GM19240 (cell line): ENCODE data around the gene EPS8.

Source experiments
- DNase-seq: peaks from one replicate; pipeline ENCODE4 v3.0.0; 2011; ENCODE audit warnings: low spot score; ENCODE audit not compliant: insufficient read length

Gene EPS8

DNA sequence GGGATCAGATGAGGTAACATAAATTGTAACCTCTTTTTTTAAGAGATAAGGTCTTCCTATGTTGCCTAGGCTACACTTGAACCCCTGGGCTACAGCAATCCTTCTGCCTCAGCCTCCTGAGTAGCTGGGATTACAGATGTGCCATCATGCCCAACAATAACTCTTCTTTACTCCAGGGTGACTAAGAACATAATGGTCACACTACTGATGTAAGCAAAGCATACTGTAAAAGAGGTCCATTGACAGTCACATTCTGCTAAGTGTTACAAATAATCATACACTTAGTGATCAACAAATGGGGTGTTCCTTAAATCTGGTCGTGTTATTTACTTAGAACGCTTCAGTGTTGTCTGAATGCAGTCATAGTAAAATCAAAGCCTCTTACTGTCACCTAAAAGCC lies 68.9 kb downstream of the EPS8 start:
- no peak for DNase-seq

DNA sequence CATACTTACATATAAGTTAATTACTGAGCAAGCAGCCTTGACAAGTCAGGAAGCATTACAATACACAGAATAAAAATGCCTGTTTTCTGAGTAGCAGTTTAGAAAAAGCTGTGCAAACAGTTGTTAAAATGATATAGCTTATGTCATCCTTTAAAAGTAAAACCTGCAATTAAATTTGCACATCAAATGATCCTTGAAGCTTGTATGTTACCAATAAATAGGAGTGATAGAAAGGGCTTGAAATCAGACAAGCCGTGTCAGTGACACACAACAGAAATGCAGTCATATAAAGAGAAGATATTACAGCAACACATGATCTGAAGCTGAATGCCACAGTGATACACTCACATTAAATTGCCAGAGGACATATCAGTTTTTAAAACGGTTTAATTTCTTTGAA lies 70.0 kb downstream of the EPS8 start:
- DNase-seq, result no peak

DNA sequence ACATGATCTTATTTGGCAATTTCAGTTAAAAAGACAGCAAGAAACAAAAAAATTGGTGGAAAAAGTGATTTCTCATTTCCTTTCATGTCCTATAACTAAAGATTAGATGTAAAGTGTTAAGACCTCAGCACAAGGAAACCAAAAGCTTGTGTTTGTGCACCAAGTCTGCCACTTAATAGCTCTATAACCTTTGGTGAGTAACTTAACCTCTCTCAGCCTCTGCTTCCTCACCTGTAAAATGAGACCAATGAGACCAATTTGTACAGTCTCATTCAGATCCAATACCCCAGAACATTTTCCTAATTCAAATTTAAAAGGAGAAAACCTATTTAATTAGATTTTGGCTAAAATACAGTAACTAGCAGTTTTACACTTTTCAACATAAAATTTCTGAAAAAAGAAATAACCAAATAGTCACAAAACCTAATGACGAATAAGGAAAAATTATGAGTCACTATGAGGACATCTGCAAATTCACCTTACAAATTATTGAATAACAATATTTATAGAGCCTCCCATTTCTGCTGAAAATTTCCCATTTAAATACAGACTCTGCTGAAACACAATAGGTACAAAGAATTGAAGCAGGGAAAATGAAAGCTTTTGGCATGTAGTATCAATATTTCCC lies 71.1 kb downstream of the EPS8 start:
- DNase-seq, result no peak

DNA sequence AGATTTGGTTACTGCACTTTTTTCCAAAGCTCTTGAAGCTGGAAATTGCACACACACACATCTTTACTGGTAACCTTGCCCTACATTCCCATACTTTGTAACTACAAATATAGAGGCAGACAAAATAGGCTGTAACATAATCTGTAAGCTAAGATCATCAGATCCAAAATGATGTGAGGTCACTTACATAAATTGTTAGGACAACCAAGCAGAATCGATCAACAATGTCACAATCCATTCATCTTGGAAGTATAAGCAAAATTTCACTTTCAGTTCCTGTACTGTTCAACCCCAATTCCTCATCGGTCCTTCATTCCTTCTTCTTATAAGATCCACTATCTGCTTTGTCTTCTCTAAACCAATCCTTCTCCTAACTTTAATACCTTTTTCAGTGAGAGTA lies 72.6 kb downstream of the EPS8 start:
- DNase-seq, result no peak

DNA sequence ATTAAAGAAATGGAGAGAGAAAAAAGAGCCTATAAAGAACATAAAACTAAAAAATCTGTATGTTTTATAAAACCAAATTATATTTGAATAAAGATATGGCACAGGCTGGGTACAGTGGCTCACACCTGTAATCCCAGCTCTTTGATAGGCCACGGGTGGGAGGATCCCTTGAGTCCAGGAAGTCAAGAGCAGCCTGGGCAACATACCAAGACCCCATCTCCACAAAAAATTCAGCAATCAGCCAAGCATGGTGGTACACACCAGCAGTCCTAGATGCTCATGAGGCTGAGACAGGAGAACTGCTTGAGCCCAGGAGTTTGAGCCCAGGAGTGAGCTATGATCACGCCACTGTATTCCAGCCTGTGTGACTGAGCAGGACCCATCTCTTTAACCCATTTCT lies 74.9 kb downstream of the EPS8 start:
- DNase-seq, result no peak

DNA sequence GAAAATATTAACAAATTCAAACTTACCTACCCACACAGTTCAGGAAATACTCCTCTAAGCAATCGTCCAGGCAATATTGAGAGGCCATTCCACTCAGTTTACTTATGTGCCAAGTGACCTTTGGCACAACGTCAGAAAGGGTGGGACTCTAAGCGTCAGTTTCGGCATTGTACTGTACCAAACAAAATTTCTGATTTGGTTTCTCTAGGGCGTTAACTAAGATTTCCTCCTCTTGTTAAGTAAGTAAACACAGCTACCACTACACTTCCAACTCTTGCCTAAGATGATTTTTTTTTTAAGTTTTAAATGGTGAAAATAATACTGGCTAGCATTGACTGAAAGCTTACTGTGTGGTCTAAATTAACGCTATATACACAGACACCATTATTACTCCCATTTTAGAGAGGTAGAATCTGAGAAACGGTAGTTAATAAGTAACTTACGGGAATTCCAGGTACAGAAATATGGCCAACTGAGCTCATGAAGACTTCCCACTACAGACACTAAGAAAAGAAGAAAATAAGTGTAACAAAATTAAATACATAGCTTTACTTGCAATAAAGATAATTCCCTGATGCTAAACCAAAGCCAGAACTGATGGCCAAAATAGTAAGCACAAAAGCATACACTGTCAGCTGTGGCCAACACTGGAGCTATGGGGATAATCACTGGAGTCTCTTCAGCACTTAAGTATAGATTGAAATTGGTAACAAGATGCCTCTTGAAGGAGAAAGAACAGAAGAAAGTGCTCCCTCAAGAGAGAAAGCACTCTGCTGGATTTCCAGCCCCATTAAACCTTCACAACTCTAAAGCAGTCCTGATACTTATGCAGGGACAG lies 76.1 kb downstream of the EPS8 start:
- no peak for DNase-seq

DNA sequence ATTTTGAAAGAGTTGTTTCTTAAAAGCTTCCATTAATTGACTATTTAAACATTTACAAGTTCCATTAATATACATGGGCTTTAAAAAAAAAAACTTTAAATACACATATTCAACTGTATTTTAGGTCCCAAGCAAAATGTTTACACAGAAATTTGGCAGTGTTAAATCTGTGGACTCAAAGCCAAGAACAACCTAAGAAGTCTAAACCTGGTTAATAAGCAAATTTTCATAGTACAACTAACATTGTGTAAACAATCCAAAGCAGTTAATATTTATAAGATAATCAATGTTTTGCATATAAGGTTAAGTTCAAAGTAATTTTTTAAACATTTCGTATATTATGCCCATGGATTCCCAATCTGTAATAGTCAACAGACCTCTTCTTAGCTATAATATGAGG lies 77.0 kb downstream of the EPS8 start:
- DNase-seq, result no peak

DNA sequence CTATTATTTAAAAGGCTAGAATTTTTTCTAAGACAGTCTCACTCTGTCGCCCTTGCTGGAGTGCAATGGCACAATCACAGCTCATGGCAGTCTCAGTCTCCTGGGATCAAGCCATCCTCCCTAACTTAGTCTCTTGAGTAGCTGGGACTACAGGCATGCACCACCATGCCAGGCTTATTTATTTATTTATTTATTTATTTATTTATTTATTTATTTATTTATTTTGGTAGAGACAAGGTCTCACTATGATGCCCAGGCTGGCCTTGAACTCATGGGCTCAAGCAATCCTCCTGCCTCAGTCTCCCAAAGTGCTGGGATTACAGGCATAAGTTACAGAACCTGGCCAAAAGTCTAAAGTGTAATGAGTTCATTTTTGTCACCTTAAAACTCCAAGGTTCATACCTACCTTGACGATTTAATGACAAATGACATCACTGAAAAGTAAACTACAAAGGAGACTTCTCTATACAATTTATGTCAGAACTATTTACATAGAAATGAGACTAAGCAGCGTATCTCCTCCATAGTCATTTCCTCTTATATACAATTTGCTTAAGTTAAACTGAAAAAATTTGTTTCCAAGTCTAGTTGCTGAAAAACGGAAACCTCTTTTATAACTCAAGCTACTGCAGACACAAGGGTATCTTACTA lies 78.2 kb downstream of the EPS8 start:
- DNase-seq, result no peak

DNA sequence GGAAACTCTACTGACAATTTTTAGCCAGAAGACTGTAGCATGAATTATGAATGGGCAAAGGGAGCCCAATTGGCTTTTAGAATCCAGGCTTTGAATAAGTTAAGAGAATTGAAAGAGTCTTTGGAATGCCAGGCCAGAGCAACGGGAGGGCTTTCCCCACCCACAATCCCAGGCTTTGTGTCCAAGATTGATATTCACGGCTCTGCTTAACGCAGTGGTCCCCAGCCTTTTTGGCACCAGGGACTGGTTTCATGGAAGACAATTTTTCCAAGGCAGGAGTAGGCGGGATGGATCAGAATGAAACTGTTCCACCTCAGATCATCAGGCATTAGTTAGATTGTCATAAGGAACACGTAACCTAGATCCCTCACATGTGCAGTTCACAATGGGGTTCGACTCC lies 79.6 kb downstream of the EPS8 start:
- no peak for DNase-seq

DNA sequence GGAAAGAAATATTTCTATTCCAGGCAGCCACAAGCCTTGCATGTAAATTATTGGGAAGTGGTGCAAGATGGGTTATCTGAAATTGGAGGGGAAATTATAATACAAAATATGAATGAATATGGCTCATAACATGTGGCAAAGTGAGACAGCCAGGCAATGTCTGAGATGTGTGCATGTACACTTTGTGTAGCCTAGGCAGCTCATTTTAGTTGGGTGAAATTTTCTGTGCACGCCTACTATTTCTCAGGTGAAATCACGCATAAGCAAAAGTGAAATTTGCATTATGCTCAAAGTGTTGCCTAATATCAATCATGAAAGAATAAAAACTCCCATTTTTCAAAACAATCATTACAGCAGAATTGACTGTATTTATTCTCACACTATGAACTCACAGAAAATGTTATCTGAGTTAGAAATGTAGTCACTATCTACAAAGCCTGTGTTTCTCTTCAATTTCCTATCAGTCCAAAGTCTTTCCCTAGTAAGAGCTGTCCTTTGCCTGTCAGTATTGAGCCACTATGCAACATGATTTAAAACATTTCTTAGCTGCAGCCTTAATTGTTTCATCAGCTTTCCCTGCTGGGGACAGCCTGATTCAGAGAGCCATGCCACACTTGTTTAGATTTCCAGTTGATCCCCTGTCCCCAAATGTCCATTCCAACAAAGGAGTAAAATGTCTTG lies 80.7 kb downstream of the EPS8 start:
- no peak for DNase-seq

DNA sequence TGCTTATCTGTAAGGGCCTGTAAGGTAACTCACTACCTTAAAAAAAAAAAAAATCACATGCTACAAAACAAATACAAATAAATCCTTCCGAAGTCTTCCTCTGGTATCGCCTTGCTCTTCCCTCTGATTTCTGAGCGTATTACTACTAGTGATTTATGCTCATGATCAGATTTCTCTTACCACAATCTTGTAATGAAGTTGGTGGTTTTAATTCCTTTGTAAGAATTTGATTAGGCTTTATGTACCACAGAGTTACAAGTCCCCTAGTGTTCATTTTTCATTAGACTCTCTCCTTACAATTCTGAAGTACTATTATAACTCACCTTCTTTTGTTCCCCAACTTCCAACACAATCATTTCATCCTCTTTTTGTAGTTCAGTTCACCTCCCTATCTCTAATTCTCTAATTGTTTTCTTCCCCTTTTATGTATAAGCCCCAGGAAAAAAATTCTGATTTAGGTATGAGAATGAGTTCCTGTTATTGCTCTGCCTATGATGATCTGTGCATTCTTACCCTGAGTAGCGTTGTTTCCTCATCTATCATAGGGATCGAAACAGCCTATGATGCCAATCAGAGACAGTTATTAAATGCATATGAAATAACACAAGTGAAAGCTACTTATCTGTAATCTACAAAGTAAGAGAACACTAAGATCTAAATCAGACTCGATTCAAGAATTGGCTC lies 81.5 kb downstream of the EPS8 start:
- DNase-seq, result no peak

DNA sequence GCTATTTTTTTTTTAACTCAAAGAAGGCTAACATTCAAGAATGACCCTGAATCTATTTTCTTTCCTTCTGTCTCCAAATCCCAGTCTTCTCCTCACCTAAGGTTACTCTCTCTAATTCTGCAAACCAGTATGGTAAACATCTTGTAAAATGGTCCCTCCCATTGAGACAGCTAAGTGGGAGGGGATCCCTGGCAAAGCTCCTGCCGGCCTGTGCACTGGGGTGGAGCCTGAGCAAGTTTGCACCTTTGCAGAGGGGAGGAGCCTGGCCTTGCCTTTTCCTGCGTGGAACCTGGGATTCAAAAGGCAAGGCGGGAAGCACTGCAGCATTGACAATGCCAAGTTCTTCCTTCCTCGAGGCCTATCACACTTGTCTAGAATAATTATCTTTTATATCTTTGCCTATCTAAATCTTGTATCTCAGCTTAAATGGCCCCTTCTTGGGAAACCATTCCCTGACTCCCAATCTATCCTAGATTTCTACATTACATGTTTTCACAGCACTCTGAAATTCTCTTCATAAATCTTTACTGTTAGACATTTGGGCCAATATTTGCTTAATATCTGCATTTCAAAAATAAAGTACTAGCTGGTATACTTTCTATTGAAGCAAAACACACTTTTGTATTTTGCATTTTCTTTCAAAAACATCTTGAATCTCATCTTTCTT lies 83.0 kb downstream of the EPS8 start:
- no peak for DNase-seq

DNA sequence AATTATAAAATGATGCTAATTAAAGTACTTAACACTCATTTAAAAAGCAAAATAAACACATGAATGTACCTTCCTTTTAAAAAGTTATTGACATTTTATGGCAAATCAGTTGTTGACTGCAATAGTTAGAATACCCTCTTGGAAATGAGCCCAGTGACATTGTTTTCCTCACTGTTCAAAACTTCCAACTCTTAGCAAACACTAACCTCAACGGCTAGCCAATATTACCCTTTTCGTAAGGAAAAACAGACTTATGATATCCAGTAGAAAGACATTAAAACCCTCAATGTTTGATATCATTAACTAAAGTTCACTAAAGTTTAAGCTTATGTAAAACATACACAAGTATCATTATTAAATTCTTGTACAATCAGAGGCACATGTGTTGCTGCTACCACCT lies 83.6 kb downstream of the EPS8 start:
- no peak for DNase-seq

DNA sequence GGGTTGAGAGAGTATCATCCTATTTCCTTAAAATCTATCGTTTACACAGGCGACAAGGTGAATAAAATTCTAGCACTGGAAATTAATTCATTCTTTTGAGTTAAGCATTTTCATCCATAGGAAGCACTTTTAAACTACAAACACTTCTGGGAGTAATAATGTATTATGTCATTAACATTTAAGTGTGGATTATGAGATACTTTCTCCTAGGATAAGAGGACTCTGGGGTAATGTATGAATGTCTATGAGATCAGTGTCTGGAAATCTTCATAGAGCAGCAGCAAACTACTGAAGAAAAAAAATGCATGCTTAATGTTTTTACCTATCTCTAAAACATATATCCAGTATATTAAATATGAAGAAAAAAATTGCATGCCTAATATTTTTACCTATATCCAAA lies 86.9 kb downstream of the EPS8 start:
- no peak for DNase-seq

DNA sequence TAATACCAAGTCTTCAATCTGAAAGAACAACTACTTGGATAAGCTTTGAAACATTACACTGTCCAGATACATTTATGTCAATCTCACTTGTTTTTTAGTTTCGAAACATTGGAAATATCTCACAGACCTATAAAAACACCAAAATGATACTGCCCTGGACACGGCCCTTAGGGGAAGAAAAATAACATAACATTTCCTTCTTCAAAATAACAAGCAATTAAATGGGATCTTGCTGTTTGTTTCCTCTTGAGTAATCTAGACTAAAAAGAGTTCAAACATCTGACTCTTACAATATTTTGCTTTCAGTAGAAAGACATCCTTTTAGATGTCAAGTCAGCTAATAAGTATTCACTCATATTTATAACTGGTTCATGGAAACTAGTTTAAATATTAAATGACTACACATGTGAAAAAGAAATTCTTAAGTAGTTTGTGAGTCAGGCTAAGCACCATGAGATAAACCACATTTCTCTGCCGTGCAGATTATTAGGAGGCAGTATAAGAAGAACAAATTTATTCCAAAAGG lies 87.5 kb downstream of the EPS8 start:
- no peak for DNase-seq

DNA sequence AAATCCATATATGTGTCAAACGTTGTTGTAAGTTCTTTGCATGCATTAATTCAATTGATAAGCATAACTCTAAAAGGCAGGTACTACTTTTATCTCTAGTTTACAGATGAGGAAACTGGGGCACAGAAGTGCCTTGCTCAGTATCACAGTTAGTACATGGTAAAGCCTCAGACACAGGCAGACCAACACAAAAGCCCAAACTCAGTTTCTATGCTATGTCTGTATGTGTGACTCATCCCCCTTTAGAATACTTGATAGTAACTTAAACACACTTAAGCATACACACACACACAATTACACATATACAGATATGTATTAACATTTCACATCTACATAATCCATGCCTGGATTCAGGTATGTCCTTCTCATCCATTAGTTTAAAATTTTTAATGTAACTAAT lies 88.0 kb downstream of the EPS8 start:
- no peak for DNase-seq

DNA sequence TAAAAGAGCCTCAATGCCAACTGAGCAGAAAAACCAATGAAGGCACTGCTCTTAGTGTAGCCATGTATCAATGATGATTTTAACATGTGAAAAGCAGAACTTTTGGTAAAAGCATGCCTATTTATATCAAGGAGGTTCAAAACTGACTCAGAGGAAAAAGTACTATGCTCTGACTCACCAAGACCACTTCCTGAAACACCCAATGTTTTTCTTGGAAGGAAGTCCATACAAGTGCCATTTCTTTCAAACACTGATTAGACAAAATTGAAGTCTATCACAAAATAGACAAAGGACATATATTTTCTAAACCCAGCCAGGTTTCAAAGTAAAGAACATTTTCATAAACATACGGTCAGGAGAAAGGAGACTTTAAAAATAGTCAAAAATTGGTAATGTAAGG lies 88.6 kb downstream of the EPS8 start:
- DNase-seq, result no peak

DNA sequence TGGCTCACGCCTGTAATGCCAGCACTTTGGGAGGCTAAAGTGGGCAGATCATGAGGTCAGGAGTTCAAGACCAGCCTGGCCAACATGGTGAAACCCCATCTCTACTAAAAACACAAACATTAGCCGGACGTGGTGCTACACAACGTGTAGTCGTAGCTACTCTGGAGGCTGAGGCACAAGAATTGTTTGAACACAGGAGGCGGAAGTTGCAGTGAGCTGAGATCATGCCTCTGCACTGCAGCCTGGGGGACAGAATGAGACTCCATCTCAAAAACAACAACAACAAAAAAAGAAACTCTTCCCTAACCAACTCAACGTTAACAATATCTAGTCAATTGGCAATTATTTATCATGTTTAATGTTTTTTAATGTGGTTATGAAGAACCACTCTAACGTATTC lies 89.3 kb downstream of the EPS8 start:
- DNase-seq, result no peak

DNA sequence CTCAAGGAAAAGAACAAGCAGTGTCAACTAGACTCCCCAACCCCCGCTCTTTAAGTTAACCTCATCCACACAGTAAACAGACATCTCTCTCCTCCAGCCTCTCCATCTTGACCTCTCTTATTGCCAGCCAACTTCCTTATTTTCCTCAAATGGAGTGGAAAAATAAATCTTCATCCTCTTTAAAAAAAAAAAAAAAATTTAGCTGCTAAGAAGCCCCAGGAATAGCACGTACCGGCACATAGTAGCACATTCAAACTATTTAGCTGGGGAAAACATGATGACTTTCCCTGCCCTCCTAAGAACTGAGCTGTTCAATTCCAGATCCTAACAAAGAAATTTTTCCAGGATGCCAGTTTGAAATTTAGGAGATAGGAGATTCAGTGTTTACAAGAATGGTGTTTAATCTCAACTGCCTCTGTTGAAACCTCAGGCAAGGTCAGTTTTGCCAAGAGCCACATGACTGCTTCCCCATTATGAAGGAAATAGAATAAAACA lies 90.8 kb downstream of the EPS8 start:
- no peak for DNase-seq

DNA sequence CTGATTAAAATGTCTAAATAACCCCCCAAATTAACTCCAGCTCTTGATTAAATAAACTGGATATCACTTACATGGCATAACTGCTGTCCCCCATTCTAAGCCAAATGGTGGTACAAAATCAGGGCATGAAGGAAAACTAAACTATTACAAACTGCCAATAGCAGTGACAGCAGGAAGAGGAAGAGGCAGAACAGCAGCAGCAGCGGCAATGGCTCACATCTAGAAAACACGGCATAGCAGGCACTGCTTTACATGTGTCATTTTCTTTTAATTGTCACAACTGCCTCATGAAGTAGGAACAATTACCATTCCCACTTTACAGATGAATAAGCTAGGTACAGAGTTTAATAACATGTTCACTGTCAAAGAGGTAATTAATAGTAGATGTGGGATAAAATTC lies 92.0 kb downstream of the EPS8 start:
- no peak for DNase-seq
